Smooth muscle cell (in vitro differentiated cells): ENCODE results near the gene NCDN. TPM values are rescaled to one million over a fixed set of nuclear protein-coding genes. Genes with fewer than 3 reads are reported as not detected.

Experiments
- DNase-seq: peaks from one replicate; lab custom pipeline; 2025; ENCODE audit not compliant: unreplicated experiment; lab: John Stamatoyannopoulos, UW
- H2AFZ ChIP-seq: fragments of 200-600 bp; sonication (generic); 2 replicates; pipeline ENCODE4 v1.6.0; 2016; ENCODE audit warnings: antibody characterized with exemption, low read depth, mild to moderate bottlenecking
- H3F3A ChIP-seq: fragments of 200-600 bp; sonication (generic); 2 replicates; pipeline ENCODE4 v1.6.0; 2017; ENCODE audit warnings: antibody characterized with exemption, low read depth
- H3K27ac ChIP-seq: fragments of 200-600 bp; sonication (generic); 2 replicates; pipeline ENCODE4 v1.5.1; 2016; ENCODE audit warnings: low read depth, mild to moderate bottlenecking
- H3K27me3 ChIP-seq: fragments of 200-600 bp; sonication (generic); 2 replicates; pipeline ENCODE4 v1.6.1; 2016; ENCODE audit warnings: low read depth, mild to moderate bottlenecking
- H3K36me3 ChIP-seq: fragments of 200-600 bp; sonication (generic); 2 replicates; pipeline ENCODE4 v1.5.1; 2016; ENCODE audit warnings: low read depth
- H3K4me1 ChIP-seq: fragments of 200-600 bp; sonication (generic); 2 replicates; pipeline ENCODE4 v1.5.1; 2016; ENCODE audit warnings: low read depth
- H3K4me2 ChIP-seq: fragments of 200-600 bp; sonication (generic); 2 replicates; pipeline ENCODE4 v1.6.0; 2016; ENCODE audit warnings: mild to moderate bottlenecking
- H3K4me3 ChIP-seq: fragments of 200-600 bp; sonication (generic); 2 replicates; pipeline ENCODE4 v1.5.1; 2016; ENCODE audit warnings: mild to moderate bottlenecking
- H3K79me2 ChIP-seq: fragments of 200-600 bp; sonication (generic); 2 replicates; pipeline ENCODE4 v1.6.0; 2016; ENCODE audit warnings: low read depth, mild to moderate bottlenecking
- H3K9ac ChIP-seq: fragments of 200-600 bp; sonication (generic); 2 replicates; pipeline ENCODE4 v1.6.0; 2016; ENCODE audit warnings: low read depth
- H3K9me3 ChIP-seq: fragments of 200-600 bp; sonication (generic); replicated peaks from 2 replicates; pipeline ENCODE4 v1.5.1; 2016; ENCODE audit warnings: low read depth
- H4K20me1 ChIP-seq: fragments of 200-600 bp; sonication (generic); 2 replicates; pipeline ENCODE4 v1.6.0; 2016; ENCODE audit warnings: low read depth
- CTCF ChIP-seq: fragments of 200-600 bp; sonication (generic); IDR thresholded peaks from 2 replicates; pipeline ENCODE4 v1.5.1; 2017; ENCODE audit warnings: borderline replicate concordance, mild to moderate bottlenecking, antibody characterized with exemption; ENCODE audit not compliant: insufficient read depth, poor library complexity, severe bottlenecking
- WGBS: methylation state at CpG from one replicate; pipeline ENCODE4 v1.1.7; 2016; ENCODE audit warnings: low lambda C conversion rate; 5-methylcytosine and 5-hydroxymethylcytosine counted together
- polyA plus RNA-seq: library from polyadenylated mRNA; unstranded; fragments of >200 nt; fragmentation: Nextera tagmentation; extraction: Ambion mirVana; gene quantifications from 2 replicates; pipeline ENCODE4 v1.2.1, GENCODE V29; 2016
- total RNA-seq: library from RNA; depleted of rRNA; stranded (reverse); fragments of >200 nt; gene quantifications from 2 replicates; pipeline ENCODE4 v1.2.3, GENCODE V29; 2014

The NCDN gene
- total and polyA plus RNA-seq, 2 experiments from 2014 or later = 12.2 to 25.8 TPM

DNA sequence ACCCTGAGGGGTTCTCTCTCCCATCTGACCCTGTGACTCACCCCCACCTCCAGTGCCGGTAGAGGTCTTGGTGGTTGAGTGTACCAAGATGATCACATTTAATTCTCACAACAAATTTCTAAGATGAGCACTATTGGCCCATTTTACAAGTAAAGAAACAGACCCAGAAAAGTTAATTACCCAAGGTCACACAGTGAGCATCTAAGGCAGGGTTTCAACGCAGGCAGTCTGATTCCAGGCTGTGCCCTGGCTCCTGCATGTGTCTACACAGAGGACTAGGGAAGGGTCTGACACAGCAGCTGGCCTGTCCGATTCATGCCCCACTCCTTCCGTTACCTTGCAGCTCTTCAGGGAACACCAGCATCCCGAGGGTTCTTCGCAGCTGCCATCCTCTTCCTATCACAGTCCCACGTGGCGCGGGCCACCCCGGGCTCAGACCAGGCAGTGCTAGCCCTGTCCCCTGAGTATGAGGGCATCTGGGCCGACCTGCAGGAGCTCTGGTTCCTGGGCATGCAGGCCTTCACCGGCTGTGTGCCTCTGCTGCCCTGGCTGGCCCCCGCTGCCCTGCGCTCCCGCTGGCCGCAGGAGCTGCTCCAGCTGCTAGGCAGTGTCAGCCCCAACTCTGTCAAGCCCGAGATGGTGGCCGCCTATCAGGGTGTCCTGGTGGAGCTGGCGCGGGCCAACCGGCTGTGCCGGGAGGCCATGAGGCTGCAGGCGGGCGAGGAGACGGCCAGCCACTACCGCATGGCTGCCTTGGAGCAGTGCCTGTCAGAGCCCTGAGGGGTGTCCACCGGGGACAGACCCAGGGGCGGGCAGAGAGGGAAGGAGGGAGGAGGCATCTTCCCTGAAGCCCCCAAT is 7.5 kb downstream of the NCDN start:
- Histone ChIP-seq H3K4me2 (no peak overlapping the region), H3K79me2 (no peaks in the 10 kb centered on the region), H3K36me3 (no peaks in the 10 kb centered on the region), H3K27me3 (no peaks in the 10 kb centered on the region), H3K9ac (no peak overlapping the region), H3F3A (no peaks in the 10 kb centered on the region), H3K27ac (no peak overlapping the region), H3K9me3 (no peaks in the 10 kb centered on the region), H3K4me3 (no peak overlapping the region), H3K4me1 (no peaks in the 10 kb centered on the region), H4K20me1 (peaks cover 14% of the 10 kb centered on the region), H2AFZ (no peak overlapping the region)
- WGBS = 93% methylated on average over 25 of the region's 28 CpGs
- no peak for TF ChIP-seq CTCF
- no peak for DNase-seq

- Histone ChIP-seq H3K27me3 (no peaks in the 10 kb centered on the region), H3K79me2 (no peaks in the 10 kb centered on the region), H3K27ac (no peak overlapping the region), H2AFZ (no peak overlapping the region), H3F3A (no peaks in the 10 kb centered on the region), H3K4me3 (no peak overlapping the region), H3K9ac (no peak overlapping the region), H3K36me3 (no peaks in the 10 kb centered on the region), H3K9me3 (no peaks in the 10 kb centered on the region), H3K4me1 (no peaks in the 10 kb centered on the region), H4K20me1 (peaks cover 14% of the 10 kb centered on the region), H3K4me2 (no peak overlapping the region)
- no peak for DNase-seq
- TF ChIP-seq CTCF = no peak
- WGBS = 96% methylated on average over 11 of the region's 11 CpGs
Observed at GRCh38 chr1:35565742-35566133, 8.1 kb downstream of the NCDN start.

GRCh38 chr1:35567947-35568558 is 10.5 kb downstream of the NCDN start:
- Histone ChIP-seq H3K9me3 (no peaks in the 10 kb centered on the region), H3K27me3 (peaks cover 18% of the 10 kb centered on the region), H3K4me1 (peaks cover 9% of the 10 kb centered on the region), H3K36me3 (no peaks in the 10 kb centered on the region), H3K9ac (no peak overlapping the region), H3F3A (no peaks in the 10 kb centered on the region), H3K79me2 (no peaks in the 10 kb centered on the region), H2AFZ (no peak overlapping the region), H4K20me1 (peaks cover 14% of the 10 kb centered on the region), H3K4me2 (no peak overlapping the region), H3K4me3 (no peak overlapping the region), H3K27ac (no peak overlapping the region)
- WGBS = 58% methylated on average over 9 of the region's 9 CpGs
- no peak for TF ChIP-seq CTCF
- DNase-seq = no peak
